GM12801 (cell line): ENCODE results near the gene SERTAD1.

Source experiments
- TF ChIP-seq, protein P1 (sequence below): IDR thresholded peaks from one replicate; pipeline ENCODE4 v1.5.1; 2011; ENCODE audit warnings: control low read depth; ENCODE audit not compliant: insufficient read length; ENCODE audit errors: extremely low read depth

SERTAD1 gene

GRCh38 chr19:40433391-40434216 lies 7.8 kb upstream of the SERTAD1 start:
- TF ChIP-seq, protein P1, sequence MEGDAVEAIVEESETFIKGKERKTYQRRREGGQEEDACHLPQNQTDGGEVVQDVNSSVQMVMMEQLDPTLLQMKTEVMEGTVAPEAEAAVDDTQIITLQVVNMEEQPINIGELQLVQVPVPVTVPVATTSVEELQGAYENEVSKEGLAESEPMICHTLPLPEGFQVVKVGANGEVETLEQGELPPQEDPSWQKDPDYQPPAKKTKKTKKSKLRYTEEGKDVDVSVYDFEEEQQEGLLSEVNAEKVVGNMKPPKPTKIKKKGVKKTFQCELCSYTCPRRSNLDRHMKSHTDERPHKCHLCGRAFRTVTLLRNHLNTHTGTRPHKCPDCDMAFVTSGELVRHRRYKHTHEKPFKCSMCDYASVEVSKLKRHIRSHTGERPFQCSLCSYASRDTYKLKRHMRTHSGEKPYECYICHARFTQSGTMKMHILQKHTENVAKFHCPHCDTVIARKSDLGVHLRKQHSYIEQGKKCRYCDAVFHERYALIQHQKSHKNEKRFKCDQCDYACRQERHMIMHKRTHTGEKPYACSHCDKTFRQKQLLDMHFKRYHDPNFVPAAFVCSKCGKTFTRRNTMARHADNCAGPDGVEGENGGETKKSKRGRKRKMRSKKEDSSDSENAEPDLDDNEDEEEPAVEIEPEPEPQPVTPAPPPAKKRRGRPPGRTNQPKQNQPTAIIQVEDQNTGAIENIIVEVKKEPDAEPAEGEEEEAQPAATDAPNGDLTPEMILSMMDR = no peak

DNA sequence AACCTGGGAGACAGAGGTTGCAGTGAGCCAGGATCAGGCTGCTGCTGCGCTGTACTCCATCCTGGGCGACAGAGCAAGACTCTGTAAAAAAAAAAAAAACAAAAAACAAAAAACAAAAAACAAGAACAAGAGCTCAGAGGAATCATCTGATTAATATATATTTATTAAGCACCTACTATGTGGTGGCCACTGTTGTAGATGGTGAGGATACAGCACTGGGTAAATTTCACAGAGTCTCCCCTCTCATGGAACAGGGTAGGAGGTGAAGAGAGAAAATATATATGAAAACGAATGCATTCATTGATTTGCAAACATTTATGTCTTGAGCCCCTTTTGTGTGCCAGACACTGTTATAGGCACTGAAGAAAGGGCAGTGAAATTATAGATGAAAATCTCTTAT lies 5.9 kb upstream of the SERTAD1 start:
- TF ChIP-seq, protein P1 = no peak

- TF ChIP-seq, protein P1 = no peak
Measured at GRCh38 chr19:40424637-40425449, 949 bp downstream of the SERTAD1 start.

DNA sequence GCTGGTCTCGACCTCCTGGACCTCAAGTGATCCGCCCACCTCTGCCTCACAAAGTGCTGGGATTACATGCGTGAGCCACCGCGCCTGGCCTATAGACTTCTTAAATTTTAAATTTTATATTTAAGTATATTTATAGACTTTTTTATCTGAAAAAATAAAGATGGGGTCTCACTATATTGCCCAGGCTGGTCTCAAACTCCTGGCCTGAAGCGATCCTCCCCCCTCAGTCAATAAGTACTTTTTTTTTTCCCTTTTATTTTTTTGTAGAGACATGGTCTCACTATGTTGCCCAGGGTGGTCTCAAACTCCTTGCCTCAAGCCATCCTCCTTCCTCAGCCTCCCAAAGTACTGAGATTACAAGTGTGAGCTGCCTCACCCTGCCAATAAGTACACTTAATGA lies 1.9 kb downstream of the SERTAD1 start:
- TF ChIP-seq, protein P1 = no peak

- TF ChIP-seq, protein P1 = no peak
Measured at GRCh38 chr19:40422748-40423566, 2.8 kb downstream of the SERTAD1 start.

DNA sequence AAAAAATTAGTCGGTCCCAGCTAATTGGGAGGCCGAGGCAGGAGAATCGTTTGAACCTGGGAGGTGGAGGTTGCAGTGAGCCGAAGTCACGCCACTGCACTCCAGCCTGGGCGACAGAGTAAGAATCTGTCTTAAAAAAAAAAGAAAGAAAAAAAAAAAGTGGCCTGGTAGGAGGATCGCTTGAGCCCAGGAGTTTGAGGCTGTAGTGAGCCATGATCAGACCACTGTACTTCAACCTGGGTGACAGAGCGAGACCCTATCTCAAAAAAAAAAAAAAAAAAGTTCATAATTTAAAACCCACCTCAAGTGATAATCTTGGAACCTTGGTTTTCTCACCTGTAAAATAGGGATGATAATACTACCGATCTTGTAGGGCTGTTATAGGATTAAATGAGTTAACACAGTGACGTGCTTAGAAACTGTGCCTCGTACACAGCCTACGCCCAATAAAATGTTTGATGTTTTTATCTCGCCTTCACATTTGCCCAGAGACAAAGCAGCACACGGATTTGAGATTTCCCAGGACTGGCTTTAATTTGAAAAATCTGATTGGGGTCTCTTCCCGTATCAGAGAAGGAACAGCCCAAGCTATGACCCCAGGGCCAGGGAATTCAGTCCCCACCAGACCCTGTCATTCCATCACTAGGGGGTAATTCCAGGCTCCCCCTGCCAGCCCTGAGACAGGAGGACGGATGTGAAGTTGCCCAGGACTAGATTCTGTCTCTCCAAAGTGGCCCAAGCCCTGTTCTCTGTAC lies 3.6 kb downstream of the SERTAD1 start:
- TF ChIP-seq, protein P1 = no peak
